ENCODE measurements around the gene KLHL11. TPM values are rescaled to one million over a fixed set of nuclear protein-coding genes. Genes with fewer than 3 reads are reported as not detected.

Gene KLHL11
- total RNA-seq, 2 donors from 2014 or later: 14.1 to 29.3 TPM

Other genes starting within 250 kb of the KLHL11 start
- gene KRT17, start 240.8 kb downstream of the KLHL11 start, total RNA-seq: under 1 TPM in 1 of 2 donors, not detected in 1; 0.50 TPM
- 1,000 to 10,000 TPM in 1 of 2 donors, 100 to 1,000 TPM in 1; 899 to 1,106 TPM for gene EIF1, start 176.5 kb downstream of the KLHL11 start, total RNA-seq
- gene GAST, start 153.1 kb downstream of the KLHL11 start, total RNA-seq: not detected
- gene HAP1, start 130.8 kb downstream of the KLHL11 start, total RNA-seq: not detected
- under 1 TPM; 0.39 to 0.72 TPM for gene JUP, start 78.7 kb downstream of the KLHL11 start, total RNA-seq
- gene P3H4, start 53.5 kb downstream of the KLHL11 start, total RNA-seq: 1 to 10 TPM; 1.1 to 1.8 TPM
- gene FKBP10, start 52.4 kb downstream of the KLHL11 start, total RNA-seq: under 1 TPM in 1 of 2 donors, not detected in 1; 0.47 TPM
- 10 to 100 TPM; 52.4 to 62.1 TPM for gene NT5C3B, start 29.2 kb downstream of the KLHL11 start, total RNA-seq
- gene KLHL10, start 27.6 kb downstream of the KLHL11 start, total RNA-seq: under 1 TPM; 0.12 to 0.14 TPM
- 100 to 1,000 TPM; 140 to 187 TPM for gene ACLY, start 53.5 kb upstream of the KLHL11 start, total RNA-seq
- gene ODAD4, start 65.2 kb upstream of the KLHL11 start, total RNA-seq: 1 to 10 TPM; 1.2 to 2.0 TPM
- 10 to 100 TPM; 63.1 to 85.3 TPM for gene CNP, start 101.4 kb upstream of the KLHL11 start, total RNA-seq
- 100 to 1,000 TPM; 109 to 122 TPM for gene DNAJC7, start 152.0 kb upstream of the KLHL11 start, total RNA-seq
- 10 to 100 TPM; 16.7 to 17.5 TPM for gene NKIRAS2, start 154.7 kb upstream of the KLHL11 start, total RNA-seq
- gene C17orf113, start 185.2 kb upstream of the KLHL11 start, total RNA-seq: under 1 TPM; 0.16 to 0.37 TPM
- gene ZNF385C, start 233.1 kb upstream of the KLHL11 start, total RNA-seq: under 1 TPM in 1 of 2 donors, not detected in 1; 0.82 TPM
- 10 to 100 TPM; 39.6 to 40.2 TPM for gene DHX58, start 247.3 kb upstream of the KLHL11 start, total RNA-seq